HepG2 (cell line): ENCODE results near the gene EIF1. TPM values are rescaled to one million over a fixed set of nuclear protein-coding genes. Genes with fewer than 3 reads are reported as not detected.

Source experiments
- BCL6 ChIP-seq: IDR thresholded peaks from 2 replicates; pipeline ENCODE4 v1.6.1; 2016; ENCODE audit warnings: missing genetic modification reagents, missing compliant biosample characterization
- ELF4 ChIP-seq: sonication (generic); formaldehyde crosslinking; IDR thresholded peaks from 2 replicates; pipeline ENCODE4 v1.5.0; 2020; ENCODE audit warnings: missing genetic modification reagents, mild to moderate bottlenecking, moderate library complexity, borderline replicate concordance
- KDM5B ChIP-seq: sonication (generic); formaldehyde crosslinking; IDR thresholded peaks from 2 replicates; pipeline ENCODE4 v1.4.0; 2020; ENCODE audit warnings: missing genetic modification reagents, mild to moderate bottlenecking, borderline replicate concordance
- MIXL1 ChIP-seq: IDR thresholded peaks from 2 replicates; pipeline ENCODE4 v1.6.1; 2016
- POLR2A ChIP-seq, 2 experiments: IDR thresholded peaks; 2 replicates each; pipeline ENCODE4 v1.6.1; 2011; ENCODE audit warnings: low read depth in 2 of 2, low read length in 2 of 2, mild to moderate bottlenecking in 1 of 2, moderate library complexity in 1 of 2; ENCODE audit not compliant: insufficient read depth in 1 of 2
- RARG ChIP-seq: sonication (generic); formaldehyde crosslinking; IDR thresholded peaks from 2 replicates; pipeline ENCODE4 v1.4.0; 2020; ENCODE audit warnings: low read depth, mild to moderate bottlenecking, missing genetic modification reagents
- RBFOX2 ChIP-seq: fragments of 200-400 bp; formaldehyde crosslinking; IDR thresholded peaks from 2 replicates; pipeline ENCODE4 v1.6.1; 2017; ENCODE audit warnings: low read depth, mild to moderate bottlenecking, low read length
- RELA ChIP-seq: sonication (generic); formaldehyde crosslinking; IDR thresholded peaks from 2 replicates; pipeline ENCODE4 v1.4.0; 2020; ENCODE audit warnings: missing genetic modification reagents
- SKIL ChIP-seq: sonication (generic); formaldehyde crosslinking; IDR thresholded peaks from 2 replicates; pipeline ENCODE4 v1.8.0; 2022; ENCODE audit warnings: missing genetic modification reagents, mild to moderate bottlenecking, moderate library complexity, borderline replicate concordance
- SMAD9 ChIP-seq: sonication (generic); formaldehyde crosslinking; IDR thresholded peaks from 2 replicates; pipeline ENCODE4 v1.5.1; 2020; ENCODE audit warnings: mild to moderate bottlenecking, missing genetic modification reagents
- TEAD3 ChIP-seq: optimal IDR thresholded peaks from 2 replicates; pipeline ENCODE3; 2016; ENCODE audit warnings: borderline replicate concordance
- ZMAT5 ChIP-seq: sonication (generic); formaldehyde crosslinking; IDR thresholded peaks from 2 replicates; pipeline ENCODE4 v1.5.0; 2020; ENCODE audit warnings: mild to moderate bottlenecking, low read depth, missing genetic modification reagents, borderline replicate concordance
- ZNF17 ChIP-seq: sonication (generic); formaldehyde crosslinking; IDR thresholded peaks from 2 replicates; pipeline ENCODE4 v1.5.0; 2020; ENCODE audit warnings: mild to moderate bottlenecking, missing genetic modification reagents
- ZNF333 ChIP-seq: sonication (generic); formaldehyde crosslinking; IDR thresholded peaks from 2 replicates; pipeline ENCODE4 v1.4.0; 2020; ENCODE audit warnings: mild to moderate bottlenecking, missing genetic modification reagents, borderline replicate concordance
- ZNF619 ChIP-seq: sonication (generic); formaldehyde crosslinking; IDR thresholded peaks from 2 replicates; pipeline ENCODE4 v1.4.0; 2020; ENCODE audit warnings: mild to moderate bottlenecking, missing genetic modification reagents
- ZNF766 ChIP-seq: sonication (generic); formaldehyde crosslinking; IDR thresholded peaks from 2 replicates; pipeline ENCODE4 v1.5.0; 2020; ENCODE audit warnings: missing genetic modification reagents, borderline replicate concordance
- ZNF776 ChIP-seq: sonication (generic); formaldehyde crosslinking; IDR thresholded peaks from 2 replicates; pipeline ENCODE4 v1.4.0; 2020; ENCODE audit warnings: mild to moderate bottlenecking, missing genetic modification reagents
- ZSCAN20 ChIP-seq: sonication (generic); formaldehyde crosslinking; IDR thresholded peaks from 2 replicates; pipeline ENCODE4 v1.4.0; 2020; ENCODE audit warnings: missing genetic modification reagents, mild to moderate bottlenecking, borderline replicate concordance
- polyA plus RNA-seq, 8 experiments: library from polyadenylated mRNA; depleted of rRNA in 3 of 8; stranded (reverse) in 7 of 8; unstranded in 1 of 8; fragments of >200 nt; fragmentation: Illumina TruSeq in 4 of 8; extraction: Trizol in 4 of 8; gene quantifications; 2 replicates each; pipeline versions ENCODE4 v1.2.1 to v1.2.3, GENCODE V29; 2011 to 2016; ENCODE audit warnings: low read depth in 4 of 8, missing spikeins in 1 of 8, mixed read lengths in 1 of 8; ENCODE audit not compliant: insufficient read depth in 1 of 8
- total RNA-seq, 5 experiments: library from RNA; depleted of rRNA; stranded (reverse); fragments of >200 nt; fragmentation: Illumina TruSeq; extraction: Trizol; gene quantifications; 2 replicates each; pipeline ENCODE4 v1.2.3, GENCODE V29; 2016; ENCODE audit warnings: low read depth in 1 of 5
- TF ChIP-seq, protein P1 (sequence below): IDR thresholded peaks from 2 replicates; pipeline ENCODE4 v1.6.1; 2016; ENCODE audit warnings: low read depth
- TF ChIP-seq, protein P2 (sequence below): IDR thresholded peaks from 2 replicates; pipeline ENCODE4 v1.6.1; 2016; ENCODE audit warnings: low read depth, control low read depth
- TF ChIP-seq, protein P3 (sequence below): sonication (generic); formaldehyde crosslinking; IDR thresholded peaks from 2 replicates; pipeline ENCODE4 v1.5.0; 2020; ENCODE audit warnings: missing genetic modification reagents
- TF ChIP-seq, protein P4 (sequence below): sonication (generic); formaldehyde crosslinking; IDR thresholded peaks from 2 replicates; pipeline ENCODE4 v1.4.0; 2020; ENCODE audit warnings: missing genetic modification reagents, mild to moderate bottlenecking, borderline replicate concordance

Gene EIF1
- total and polyA plus RNA-seq, 2 of the 13 experiments (the other 11 are each of a cell fraction or from before 2014, with no cell fraction given): 147 to 517 TPM

DNA sequence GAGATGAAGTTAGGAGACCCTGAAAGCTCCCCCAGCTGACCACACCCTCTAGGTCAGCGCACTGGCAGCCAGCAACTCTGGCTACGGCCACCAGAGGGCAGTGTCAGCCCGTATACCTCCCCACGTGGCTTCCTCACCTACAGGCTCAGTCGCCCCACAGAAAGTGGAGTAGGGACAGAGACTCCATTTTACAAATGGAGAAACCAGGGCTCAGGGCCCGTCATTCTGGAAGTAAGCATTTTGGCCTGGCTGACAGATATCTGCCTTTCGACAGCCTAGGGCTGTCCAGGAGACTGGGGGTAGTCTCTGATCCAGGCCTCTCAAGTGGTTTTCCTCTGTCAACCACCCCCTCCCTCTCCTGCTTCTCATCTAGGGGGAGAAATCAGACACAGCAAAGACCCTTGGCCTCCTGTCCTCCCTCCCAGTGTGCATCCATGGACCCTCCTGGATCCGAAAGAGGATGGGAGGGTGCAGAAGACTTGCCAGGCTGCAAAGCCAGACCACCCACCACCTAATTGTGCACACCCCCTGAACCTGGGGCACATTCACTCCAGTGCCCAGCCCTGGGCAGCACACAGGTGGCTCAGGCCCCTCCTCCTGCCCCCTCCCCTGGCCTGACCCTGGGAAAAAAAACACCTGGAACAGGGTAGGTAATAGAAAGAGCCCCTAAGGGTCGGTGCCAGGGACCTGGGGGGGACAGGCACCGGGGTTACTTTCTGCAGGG, 49.6 kb downstream of the EIF1 start (continued):
- TF ChIP-seq, protein P1, sequence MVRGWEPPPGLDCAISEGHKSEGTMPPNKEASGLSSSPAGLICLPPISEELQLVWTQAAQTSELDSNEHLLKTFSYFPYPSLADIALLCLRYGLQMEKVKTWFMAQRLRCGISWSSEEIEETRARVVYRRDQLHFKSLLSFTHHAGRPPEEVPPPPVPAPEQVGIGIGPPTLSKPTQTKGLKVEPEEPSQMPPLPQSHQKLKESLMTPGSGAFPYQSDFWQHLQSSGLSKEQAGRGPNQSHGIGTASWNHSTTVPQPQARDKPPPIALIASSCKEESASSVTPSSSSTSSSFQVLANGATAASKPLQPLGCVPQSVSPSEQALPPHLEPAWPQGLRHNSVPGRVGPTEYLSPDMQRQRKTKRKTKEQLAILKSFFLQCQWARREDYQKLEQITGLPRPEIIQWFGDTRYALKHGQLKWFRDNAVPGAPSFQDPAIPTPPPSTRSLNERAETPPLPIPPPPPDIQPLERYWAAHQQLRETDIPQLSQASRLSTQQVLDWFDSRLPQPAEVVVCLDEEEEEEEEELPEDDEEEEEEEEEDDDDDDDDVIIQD (CRISPR knock-in tag): 0 out of 2 replicates have a peak, but pooled peaks have one; percentile 41
- no peak for TF ChIP-seq RBFOX2
- TF ChIP-seq ZSCAN20 (CRISPR knock-in tag): no peak
- no peak for TF ChIP-seq RARG (CRISPR knock-in tag)
- TF ChIP-seq ZNF333 (CRISPR knock-in tag): no peak
- TF ChIP-seq ZNF17 (CRISPR knock-in tag): no peak
- TF ChIP-seq KDM5B (CRISPR knock-in tag): 0 out of 2 replicates have a peak, but pooled peaks have one; percentile 20
- TF ChIP-seq ZNF766 (CRISPR knock-in tag): no peak
- TF ChIP-seq, protein P2, sequence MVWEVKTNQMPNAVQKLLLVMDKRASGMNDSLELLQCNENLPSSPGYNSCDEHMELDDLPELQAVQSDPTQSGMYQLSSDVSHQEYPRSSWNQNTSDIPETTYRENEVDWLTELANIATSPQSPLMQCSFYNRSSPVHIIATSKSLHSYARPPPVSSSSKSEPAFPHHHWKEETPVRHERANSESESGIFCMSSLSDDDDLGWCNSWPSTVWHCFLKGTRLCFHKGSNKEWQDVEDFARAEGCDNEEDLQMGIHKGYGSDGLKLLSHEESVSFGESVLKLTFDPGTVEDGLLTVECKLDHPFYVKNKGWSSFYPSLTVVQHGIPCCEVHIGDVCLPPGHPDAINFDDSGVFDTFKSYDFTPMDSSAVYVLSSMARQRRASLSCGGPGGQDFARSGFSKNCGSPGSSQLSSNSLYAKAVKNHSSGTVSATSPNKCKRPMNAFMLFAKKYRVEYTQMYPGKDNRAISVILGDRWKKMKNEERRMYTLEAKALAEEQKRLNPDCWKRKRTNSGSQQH (CRISPR knock-in tag): peak; percentile 69; the same call in 1 of the 2 replicates
- no peak for TF ChIP-seq SMAD9 (CRISPR knock-in tag)
- peak; percentile 94; the same call in 1 of the 2 replicates for TF ChIP-seq ZNF619 (CRISPR knock-in tag)
- no peak for TF ChIP-seq ZNF776 (CRISPR knock-in tag)
- TF ChIP-seq RELA (CRISPR knock-in tag): 0 out of 2 replicates have a peak, but pooled peaks have one; percentile 27
- TF ChIP-seq SKIL (CRISPR knock-in tag): no peak
- 0 out of 2 replicates have a peak, but pooled peaks have one; percentile 55 for TF ChIP-seq MIXL1 (CRISPR knock-in tag)
- TF ChIP-seq TEAD3: peak; percentile 68
- TF ChIP-seq POLR2A (IDR thresholded peaks at IDR 0.05; ENCODE audit: insufficient read depth in 1 of 2, low read depth in 2 of 2, low read length in 2 of 2): no peak
- TF ChIP-seq, protein P3, sequence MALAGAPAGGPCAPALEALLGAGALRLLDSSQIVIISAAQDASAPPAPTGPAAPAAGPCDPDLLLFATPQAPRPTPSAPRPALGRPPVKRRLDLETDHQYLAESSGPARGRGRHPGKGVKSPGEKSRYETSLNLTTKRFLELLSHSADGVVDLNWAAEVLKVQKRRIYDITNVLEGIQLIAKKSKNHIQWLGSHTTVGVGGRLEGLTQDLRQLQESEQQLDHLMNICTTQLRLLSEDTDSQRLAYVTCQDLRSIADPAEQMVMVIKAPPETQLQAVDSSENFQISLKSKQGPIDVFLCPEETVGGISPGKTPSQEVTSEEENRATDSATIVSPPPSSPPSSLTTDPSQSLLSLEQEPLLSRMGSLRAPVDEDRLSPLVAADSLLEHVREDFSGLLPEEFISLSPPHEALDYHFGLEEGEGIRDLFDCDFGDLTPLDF: no peak
- TF ChIP-seq ZMAT5 (CRISPR knock-in tag): no peak
- TF ChIP-seq, protein P4, sequence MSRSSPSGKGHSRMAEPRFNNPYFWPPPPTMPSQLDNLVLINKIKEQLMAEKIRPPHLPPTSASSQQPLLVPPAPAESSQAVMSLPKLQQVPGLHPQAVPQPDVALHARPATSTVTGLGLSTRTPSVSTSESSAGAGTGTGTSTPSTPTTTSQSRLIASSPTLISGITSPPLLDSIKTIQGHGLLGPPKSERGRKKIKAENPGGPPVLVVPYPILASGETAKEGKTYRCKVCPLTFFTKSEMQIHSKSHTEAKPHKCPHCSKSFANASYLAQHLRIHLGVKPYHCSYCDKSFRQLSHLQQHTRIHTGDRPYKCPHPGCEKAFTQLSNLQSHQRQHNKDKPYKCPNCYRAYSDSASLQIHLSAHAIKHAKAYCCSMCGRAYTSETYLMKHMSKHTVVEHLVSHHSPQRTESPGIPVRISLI (CRISPR knock-in tag): peak; percentile 13; the same call in 1 of the 2 replicates
- TF ChIP-seq ELF4 (CRISPR knock-in tag): no peak
- peak; percentile 39; the same call in 1 of the 2 replicates for TF ChIP-seq BCL6
